Activated CD4-positive, alpha-beta T cell treated with anti-CD3 and anti-CD28 coated beads, Interleukin-2, amount 50 U/mL, for 16 hours (primary cell): ENCODE measurements around the gene DES.

Experiments
- DNase-seq: peaks from one replicate; pipeline ENCODE4 v3.0.0-alpha.2; 2020

Gene DES

GRCh38 chr2:219422952-219423534, 4.9 kb downstream of the DES start:
- DNase-seq: no peak

GRCh38 chr2:219423652-219424377, 5.6 kb downstream of the DES start:
- DNase-seq: no peak

- no peak for DNase-seq
Observed at GRCh38 chr2:219425238-219426067, 7.3 kb downstream of the DES start.

GRCh38 chr2:219426068-219426443, 7.9 kb downstream of the DES start:
- DNase-seq: no peak

- no peak for DNase-seq
Observed at GRCh38 chr2:219426534-219427136, 8.5 kb downstream of the DES start.

GRCh38 chr2:219428469-219428868, 10.3 kb downstream of the DES start:
- DNase-seq: no peak

- no peak for DNase-seq
Observed at GRCh38 chr2:219429958-219430606, 11.9 kb downstream of the DES start.

- DNase-seq: no peak
Observed at GRCh38 chr2:219430633-219431615, 12.7 kb downstream of the DES start.

GRCh38 chr2:219433666-219434467, 15.7 kb downstream of the DES start:
- DNase-seq: peak; percentile 37

- no peak for DNase-seq
Observed at GRCh38 chr2:219434468-219434717, 16.2 kb downstream of the DES start.

GRCh38 chr2:219434718-219435525, 16.7 kb downstream of the DES start, which contains the start of gene SPEG:
TSS of gene SPEG (plus strand) at chr2:219434843. CDS start at chr2:219434978, 135 bp downstream.
- no peak for DNase-seq

GRCh38 chr2:219435701-219436100, 17.5 kb downstream of the DES start:
- DNase-seq: no peak

- DNase-seq: no peak
Observed at GRCh38 chr2:219436491-219436890, 18.3 kb downstream of the DES start.

- no peak for DNase-seq
Observed at GRCh38 chr2:219437141-219437540, 19.0 kb downstream of the DES start.

- DNase-seq: no peak
Observed at GRCh38 chr2:219437690-219438206, 19.6 kb downstream of the DES start.

- no peak for DNase-seq
Observed at GRCh38 chr2:219438453-219438852, 20.3 kb downstream of the DES start.

GRCh38 chr2:219439506-219439905, 21.3 kb downstream of the DES start:
- no peak for DNase-seq

GRCh38 chr2:219440388-219441256, 22.4 kb downstream of the DES start:
- no peak for DNase-seq
